MM.1S (cell line): ENCODE measurements around the gene PDE2A.

ENCODE experiments used
- EZH2phosphoT487 ChIP-seq: fragments of 300-600 bp; sonication (generic); IDR thresholded peaks from 2 replicates; pipeline ENCODE4 v1.6.1; 2018; ENCODE audit warnings: antibody characterized with exemption, low read length
- TF ChIP-seq, protein P1 (sequence below): fragments of 300-600 bp; sonication (generic); IDR thresholded peaks from 2 replicates; pipeline ENCODE4 v1.5.1; 2016; ENCODE audit warnings: antibody characterized with exemption, low read length, mixed read lengths

DNA sequence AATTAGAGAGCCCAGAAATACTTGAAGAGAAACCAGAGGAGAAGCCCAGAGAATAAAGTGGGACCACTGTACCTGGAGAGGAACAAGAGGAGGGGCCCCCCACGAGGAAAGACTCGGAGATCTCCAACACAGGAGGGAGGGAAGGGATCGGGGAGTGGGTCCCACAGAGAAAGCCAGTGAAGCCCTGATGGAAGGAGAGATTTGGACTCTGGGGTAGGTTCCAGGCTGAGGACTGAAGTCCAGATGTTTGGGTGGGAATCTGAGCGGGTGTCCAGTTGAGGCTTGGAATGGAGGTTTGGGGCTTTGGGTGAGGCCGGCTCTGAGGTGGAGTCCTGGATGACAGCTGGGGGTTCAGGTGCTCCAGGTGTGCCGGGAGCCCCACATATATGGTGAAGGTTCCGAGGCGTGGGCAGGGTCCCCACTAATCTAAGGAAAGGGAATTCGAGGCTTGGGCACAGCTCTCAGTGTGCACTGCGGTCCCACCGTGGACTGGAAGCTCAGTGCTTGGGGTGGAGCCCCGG, 32.6 kb downstream of the PDE2A start:
- TF ChIP-seq, protein P1, sequence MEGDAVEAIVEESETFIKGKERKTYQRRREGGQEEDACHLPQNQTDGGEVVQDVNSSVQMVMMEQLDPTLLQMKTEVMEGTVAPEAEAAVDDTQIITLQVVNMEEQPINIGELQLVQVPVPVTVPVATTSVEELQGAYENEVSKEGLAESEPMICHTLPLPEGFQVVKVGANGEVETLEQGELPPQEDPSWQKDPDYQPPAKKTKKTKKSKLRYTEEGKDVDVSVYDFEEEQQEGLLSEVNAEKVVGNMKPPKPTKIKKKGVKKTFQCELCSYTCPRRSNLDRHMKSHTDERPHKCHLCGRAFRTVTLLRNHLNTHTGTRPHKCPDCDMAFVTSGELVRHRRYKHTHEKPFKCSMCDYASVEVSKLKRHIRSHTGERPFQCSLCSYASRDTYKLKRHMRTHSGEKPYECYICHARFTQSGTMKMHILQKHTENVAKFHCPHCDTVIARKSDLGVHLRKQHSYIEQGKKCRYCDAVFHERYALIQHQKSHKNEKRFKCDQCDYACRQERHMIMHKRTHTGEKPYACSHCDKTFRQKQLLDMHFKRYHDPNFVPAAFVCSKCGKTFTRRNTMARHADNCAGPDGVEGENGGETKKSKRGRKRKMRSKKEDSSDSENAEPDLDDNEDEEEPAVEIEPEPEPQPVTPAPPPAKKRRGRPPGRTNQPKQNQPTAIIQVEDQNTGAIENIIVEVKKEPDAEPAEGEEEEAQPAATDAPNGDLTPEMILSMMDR: no peak
- no peak for TF ChIP-seq EZH2phosphoT487
